Measurements from ENCODE around the gene DRG2.

Gene DRG2

GRCh38 chr17:18076936-18077335, 10.8 kb upstream of the DRG2 start:
- no peak for DNase-seq

GRCh38 chr17:18079543-18079942, 8.2 kb upstream of the DRG2 start:
- no peak for DNase-seq

GRCh38 chr17:18084256-18084655, 3.5 kb upstream of the DRG2 start:
- no peak for DNase-seq

GRCh38 chr17:18089613-18090012, 1.9 kb downstream of the DRG2 start:
- DNase-seq = no peak

- no peak for DNase-seq
Measured at GRCh38 chr17:18093616-18094408, 6.1 kb downstream of the DRG2 start.

GRCh38 chr17:18094409-18094807, 6.7 kb downstream of the DRG2 start:
- DNase-seq = no peak

- DNase-seq = no peak
Measured at GRCh38 chr17:18099516-18099915, 11.8 kb downstream of the DRG2 start.

GRCh38 chr17:18100616-18101015, 12.9 kb downstream of the DRG2 start:
- DNase-seq = no peak

- no peak for DNase-seq
Measured at GRCh38 chr17:18101828-18102227, 14.1 kb downstream of the DRG2 start.

- DNase-seq = no peak
Measured at GRCh38 chr17:18102640-18103039, 14.9 kb downstream of the DRG2 start.

GRCh38 chr17:18105027-18105426, 17.3 kb downstream of the DRG2 start:
- no peak for DNase-seq

GRCh38 chr17:18105595-18105994, 17.8 kb downstream of the DRG2 start:
- DNase-seq = no peak

- DNase-seq = no peak
Measured at GRCh38 chr17:18106211-18106610, 18.5 kb downstream of the DRG2 start.

GRCh38 chr17:18107061-18107790, 19.5 kb downstream of the DRG2 start:
- DNase-seq = no peak

- no peak for DNase-seq
Measured at GRCh38 chr17:18107971-18108370, 20.2 kb downstream of the DRG2 start.

- DNase-seq = no peak
Measured at GRCh38 chr17:18108401-18109312, 20.9 kb downstream of the DRG2 start, which contains the start of gene MYO15A. MYO15A (plus strand) TSS chr17:18108756; CDS start chr17:18118801, 10,045 bp downstream.

- DNase-seq = no peak
Measured at GRCh38 chr17:18109935-18110485, 22.3 kb downstream of the DRG2 start.

GRCh38 chr17:18110636-18111145, 22.9 kb downstream of the DRG2 start:
- no peak for DNase-seq

GRCh38 chr17:18111330-18111971, 23.7 kb downstream of the DRG2 start:
- no peak for DNase-seq

GRCh38 chr17:18115517-18115916, 27.8 kb downstream of the DRG2 start:
- no peak for DNase-seq

- no peak for DNase-seq
Measured at GRCh38 chr17:18116078-18116477, 28.3 kb downstream of the DRG2 start.

GRCh38 chr17:18117533-18117932, 29.8 kb downstream of the DRG2 start:
- DNase-seq = no peak
